HepG2 (cell line): Measurements from ENCODE around the gene ACOT6. TPM values are rescaled to one million over a fixed set of nuclear protein-coding genes. Genes with fewer than 3 reads are reported as not detected.

Source experiments
- CREB1 ChIP-seq, 2 experiments: fragments of 450-650 bp in 1 of 2; IDR thresholded peaks; 2 replicates each; pipeline ENCODE4 v1.6.1; 2016 to 2017; ENCODE audit warnings: control low read depth in 1 of 2, mild to moderate bottlenecking in 1 of 2, missing compliant biosample characterization in 1 of 2, missing genetic modification characterization in 1 of 2
- FOXO1 ChIP-seq: sonication (generic); formaldehyde crosslinking; IDR thresholded peaks from 2 replicates; pipeline ENCODE4 v1.4.0; 2020; ENCODE audit warnings: missing genetic modification reagents
- GATAD1 ChIP-seq: IDR thresholded peaks from 2 replicates; pipeline ENCODE4 v1.6.1; 2016; ENCODE audit warnings: missing genetic modification reagents, missing compliant biosample characterization
- GZF1 ChIP-seq: sonication (generic); formaldehyde crosslinking; IDR thresholded peaks from 2 replicates; pipeline ENCODE4 v1.5.1; 2020; ENCODE audit warnings: mild to moderate bottlenecking, missing genetic modification reagents
- HNF4G ChIP-seq, 2 experiments: sonication (generic) in 1 of 2; formaldehyde crosslinking in 1 of 2; IDR thresholded peaks; 2 replicates each; pipeline versions ENCODE4 v1.4.0 to v1.6.1; 2011 to 2020; ENCODE audit warnings: borderline replicate concordance in 2 of 2, low read depth in 2 of 2, mild to moderate bottlenecking in 2 of 2, low read length in 1 of 2, missing genetic modification reagents in 1 of 2, moderate library complexity in 1 of 2
- MYC ChIP-seq: sonication (generic); formaldehyde crosslinking; IDR thresholded peaks from 2 replicates; pipeline ENCODE4 v1.9.0; 2021; ENCODE audit warnings: missing genetic modification reagents, borderline replicate concordance
- NKX3-1 ChIP-seq: sonication (generic); formaldehyde crosslinking; IDR thresholded peaks from 2 replicates; pipeline ENCODE4 v1.5.0; 2020; ENCODE audit warnings: missing genetic modification reagents
- SIX1 ChIP-seq: sonication (generic); formaldehyde crosslinking; IDR thresholded peaks from 2 replicates; pipeline ENCODE4 v1.4.0; 2020; ENCODE audit warnings: missing genetic modification reagents, borderline replicate concordance
- SMAD1 ChIP-seq: sonication (generic); formaldehyde crosslinking; IDR thresholded peaks from 2 replicates; pipeline ENCODE4 v1.4.0; 2020; ENCODE audit warnings: missing genetic modification reagents, low read depth, mild to moderate bottlenecking, borderline replicate concordance
- SMAD9 ChIP-seq: sonication (generic); formaldehyde crosslinking; IDR thresholded peaks from 2 replicates; pipeline ENCODE4 v1.5.1; 2020; ENCODE audit warnings: mild to moderate bottlenecking, missing genetic modification reagents
- ZBTB7B ChIP-seq: sonication (generic); formaldehyde crosslinking; IDR thresholded peaks from 2 replicates; pipeline ENCODE4 v1.4.0; 2020; ENCODE audit warnings: missing genetic modification reagents
- ZC3H13 ChIP-seq: sonication (generic); formaldehyde crosslinking; IDR thresholded peaks from 2 replicates; pipeline ENCODE4 v1.8.1; 2023; ENCODE audit warnings: mild to moderate bottlenecking, missing genetic modification reagents, moderate library complexity
- ZFY ChIP-seq: sonication (generic); formaldehyde crosslinking; IDR thresholded peaks from 2 replicates; pipeline ENCODE4 v1.4.0; 2020; ENCODE audit warnings: missing genetic modification reagents
- ZNF260 ChIP-seq: sonication (generic); formaldehyde crosslinking; IDR thresholded peaks from 2 replicates; pipeline ENCODE4 v1.4.0; 2020; ENCODE audit warnings: missing genetic modification reagents, low read depth, mild to moderate bottlenecking, borderline replicate concordance
- ZNF296 ChIP-seq: sonication (generic); formaldehyde crosslinking; conservative IDR thresholded peaks from 2 replicates; pipeline ENCODE4 v1.5.0; 2020; ENCODE audit warnings: mild to moderate bottlenecking, missing genetic modification reagents
- polyA plus RNA-seq, 8 experiments: library from polyadenylated mRNA; depleted of rRNA in 3 of 8; stranded (reverse) in 7 of 8; unstranded in 1 of 8; fragments of >200 nt; fragmentation: Illumina TruSeq in 4 of 8; extraction: Trizol in 4 of 8; gene quantifications; 2 replicates each; pipeline versions ENCODE4 v1.2.1 to v1.2.3, GENCODE V29; 2011 to 2016; ENCODE audit warnings: low read depth in 4 of 8, missing spikeins in 1 of 8, mixed read lengths in 1 of 8; ENCODE audit not compliant: insufficient read depth in 1 of 8
- total RNA-seq, 5 experiments: library from RNA; depleted of rRNA; stranded (reverse); fragments of >200 nt; fragmentation: Illumina TruSeq; extraction: Trizol; gene quantifications; 2 replicates each; pipeline ENCODE4 v1.2.3, GENCODE V29; 2016; ENCODE audit warnings: low read depth in 1 of 5
- TF ChIP-seq, protein P1 (sequence below): sonication (generic); formaldehyde crosslinking; IDR thresholded peaks from 2 replicates; pipeline ENCODE4 v1.5.0; 2020; ENCODE audit warnings: mild to moderate bottlenecking, missing genetic modification reagents, borderline replicate concordance
- TF ChIP-seq, protein P2 (sequence below): sonication (generic); formaldehyde crosslinking; IDR thresholded peaks from 2 replicates; pipeline ENCODE4 v1.8.0; 2022; ENCODE audit warnings: low read depth, missing genetic modification reagents

The ACOT6 gene
- total and polyA plus RNA-seq, 2 of the 13 experiments (the other 11 are each of a cell fraction or from before 2014, with no cell fraction given), result 0.15 to 0.27 TPM

DNA sequence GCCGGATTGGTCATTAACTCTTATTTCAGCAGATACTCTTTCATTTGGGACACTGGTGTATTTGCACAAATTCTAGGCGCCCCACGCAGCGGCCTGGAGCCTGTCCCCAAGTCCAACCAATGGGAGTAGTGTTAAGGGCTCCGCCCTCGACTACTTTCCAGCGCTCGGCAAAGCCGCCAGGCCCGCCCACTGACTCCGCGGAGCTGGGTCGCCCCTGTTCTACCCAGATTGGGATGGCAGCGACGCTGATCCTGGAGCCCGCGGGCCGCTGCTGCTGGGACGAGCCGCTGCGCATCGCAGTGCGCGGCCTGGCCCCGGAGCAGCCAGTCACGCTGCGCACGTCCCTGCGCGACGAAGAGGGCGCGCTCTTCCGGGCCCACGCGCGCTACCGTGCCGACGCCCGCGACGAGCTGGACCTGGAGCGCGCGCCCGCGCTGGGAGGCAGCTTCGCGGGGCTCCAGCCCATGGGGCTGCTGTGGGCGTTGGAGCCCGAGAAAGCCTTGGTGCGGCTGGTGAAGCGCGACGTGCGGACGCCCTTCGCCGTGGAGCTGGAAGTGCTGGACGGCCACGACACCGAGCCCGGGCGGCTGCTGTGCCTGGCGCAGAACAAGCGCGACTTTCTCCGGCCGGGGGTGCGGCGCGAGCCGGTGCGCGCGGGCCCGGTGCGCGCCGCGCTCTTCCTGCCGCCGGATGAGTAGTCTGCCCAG is at the start of gene ACOT6 (continued):
- TF ChIP-seq, protein P1, sequence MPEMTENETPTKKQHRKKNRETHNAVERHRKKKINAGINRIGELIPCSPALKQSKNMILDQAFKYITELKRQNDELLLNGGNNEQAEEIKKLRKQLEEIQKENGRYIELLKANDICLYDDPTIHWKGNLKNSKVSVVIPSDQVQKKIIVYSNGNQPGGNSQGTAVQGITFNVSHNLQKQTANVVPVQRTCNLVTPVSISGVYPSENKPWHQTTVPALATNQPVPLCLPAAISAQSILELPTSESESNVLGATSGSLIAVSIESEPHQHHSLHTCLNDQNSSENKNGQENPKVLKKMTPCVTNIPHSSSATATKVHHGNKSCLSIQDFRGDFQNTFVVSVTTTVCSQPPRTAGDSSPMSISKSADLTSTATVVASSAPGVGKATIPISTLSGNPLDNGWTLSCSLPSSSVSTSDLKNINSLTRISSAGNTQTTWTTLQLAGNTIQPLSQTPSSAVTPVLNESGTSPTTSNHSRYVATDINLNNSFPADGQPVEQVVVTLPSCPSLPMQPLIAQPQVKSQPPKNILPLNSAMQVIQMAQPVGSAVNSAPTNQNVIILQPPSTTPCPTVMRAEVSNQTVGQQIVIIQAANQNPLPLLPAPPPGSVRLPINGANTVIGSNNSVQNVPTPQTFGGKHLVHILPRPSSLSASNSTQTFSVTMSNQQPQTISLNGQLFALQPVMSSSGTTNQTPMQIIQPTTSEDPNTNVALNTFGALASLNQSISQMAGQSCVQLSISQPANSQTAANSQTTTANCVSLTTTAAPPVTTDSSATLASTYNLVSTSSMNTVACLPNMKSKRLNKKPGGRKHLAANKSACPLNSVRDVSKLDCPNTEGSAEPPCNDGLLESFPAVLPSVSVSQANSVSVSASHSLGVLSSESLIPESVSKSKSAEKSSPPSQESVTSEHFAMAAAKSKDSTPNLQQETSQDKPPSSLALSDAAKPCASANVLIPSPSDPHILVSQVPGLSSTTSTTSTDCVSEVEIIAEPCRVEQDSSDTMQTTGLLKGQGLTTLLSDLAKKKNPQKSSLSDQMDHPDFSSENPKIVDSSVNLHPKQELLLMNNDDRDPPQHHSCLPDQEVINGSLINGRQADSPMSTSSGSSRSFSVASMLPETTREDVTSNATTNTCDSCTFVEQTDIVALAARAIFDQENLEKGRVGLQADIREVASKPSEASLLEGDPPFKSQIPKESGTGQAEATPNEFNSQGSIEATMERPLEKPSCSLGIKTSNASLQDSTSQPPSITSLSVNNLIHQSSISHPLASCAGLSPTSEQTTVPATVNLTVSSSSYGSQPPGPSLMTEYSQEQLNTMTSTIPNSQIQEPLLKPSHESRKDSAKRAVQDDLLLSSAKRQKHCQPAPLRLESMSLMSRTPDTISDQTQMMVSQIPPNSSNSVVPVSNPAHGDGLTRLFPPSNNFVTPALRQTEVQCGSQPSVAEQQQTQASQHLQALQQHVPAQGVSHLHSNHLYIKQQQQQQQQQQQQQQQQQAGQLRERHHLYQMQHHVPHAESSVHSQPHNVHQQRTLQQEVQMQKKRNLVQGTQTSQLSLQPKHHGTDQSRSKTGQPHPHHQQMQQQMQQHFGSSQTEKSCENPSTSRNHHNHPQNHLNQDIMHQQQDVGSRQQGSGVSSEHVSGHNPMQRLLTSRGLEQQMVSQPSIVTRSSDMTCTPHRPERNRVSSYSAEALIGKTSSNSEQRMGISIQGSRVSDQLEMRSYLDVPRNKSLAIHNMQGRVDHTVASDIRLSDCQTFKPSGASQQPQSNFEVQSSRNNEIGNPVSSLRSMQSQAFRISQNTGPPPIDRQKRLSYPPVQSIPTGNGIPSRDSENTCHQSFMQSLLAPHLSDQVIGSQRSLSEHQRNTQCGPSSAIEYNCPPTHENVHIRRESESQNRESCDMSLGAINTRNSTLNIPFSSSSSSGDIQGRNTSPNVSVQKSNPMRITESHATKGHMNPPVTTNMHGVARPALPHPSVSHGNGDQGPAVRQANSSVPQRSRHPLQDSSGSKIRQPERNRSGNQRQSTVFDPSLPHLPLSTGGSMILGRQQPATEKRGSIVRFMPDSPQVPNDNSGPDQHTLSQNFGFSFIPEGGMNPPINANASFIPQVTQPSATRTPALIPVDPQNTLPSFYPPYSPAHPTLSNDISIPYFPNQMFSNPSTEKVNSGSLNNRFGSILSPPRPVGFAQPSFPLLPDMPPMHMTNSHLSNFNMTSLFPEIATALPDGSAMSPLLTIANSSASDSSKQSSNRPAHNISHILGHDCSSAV, result no peak
- TF ChIP-seq ZC3H13 (CRISPR knock-in tag), result peak; percentile 72; the same call in 1 of the 2 replicates
- TF ChIP-seq ZFY (CRISPR knock-in tag), result peak; percentile 90; the same call in 1 of the 2 replicates
- peak; percentile 52; the same call in 1 of the 2 replicates for TF ChIP-seq MYC (CRISPR knock-in tag)
- no peak for TF ChIP-seq SMAD9
- peak; percentile 32; the same call in 1 of the 2 replicates for TF ChIP-seq GATAD1 (CRISPR knock-in tag)
- no peak for TF ChIP-seq ZNF260 (CRISPR knock-in tag)
- TF ChIP-seq, protein P2, sequence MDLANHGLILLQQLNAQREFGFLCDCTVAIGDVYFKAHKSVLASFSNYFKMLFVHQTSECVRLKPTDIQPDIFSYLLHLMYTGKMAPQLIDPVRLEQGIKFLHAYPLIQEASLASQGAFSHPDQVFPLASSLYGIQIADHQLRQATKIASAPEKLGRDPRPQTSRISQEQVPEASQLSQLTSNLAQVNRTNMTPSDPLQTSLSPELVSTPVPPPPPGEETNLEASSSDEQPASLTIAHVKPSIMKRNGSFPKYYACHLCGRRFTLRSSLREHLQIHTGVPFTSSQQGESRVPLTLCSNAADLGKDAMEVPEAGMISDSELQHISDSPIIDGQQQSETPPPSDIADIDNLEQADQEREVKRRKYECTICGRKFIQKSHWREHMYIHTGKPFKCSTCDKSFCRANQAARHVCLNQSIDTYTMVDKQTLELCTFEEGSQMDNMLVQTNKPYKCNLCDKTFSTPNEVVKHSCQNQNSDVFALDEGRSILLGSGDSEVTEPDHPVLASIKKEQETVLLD (CRISPR knock-in tag), result no peak
- no peak for TF ChIP-seq NKX3-1 (CRISPR knock-in tag)
- TF ChIP-seq ZBTB7B (CRISPR knock-in tag), result no peak
- TF ChIP-seq SIX1, result no peak; the same call in 1 of the 2 replicates
- no peak for TF ChIP-seq CREB1 (IDR thresholded peaks at IDR 0.05)
- no peak for TF ChIP-seq CREB1 (CRISPR knock-in tag; IDR thresholded peaks at IDR 0.05)
- no peak for TF ChIP-seq SMAD1 (CRISPR knock-in tag)
- TF ChIP-seq GZF1 (CRISPR knock-in tag), result no peak
- TF ChIP-seq ZNF296 (CRISPR knock-in tag), result 0 out of 2 replicates have a peak, but pooled peaks have one; percentile 28
- no peak for TF ChIP-seq HNF4G (IDR thresholded peaks at IDR 0.05; ENCODE audit: borderline replicate concordance, low read depth, low read length)
- no peak for TF ChIP-seq HNF4G (CRISPR knock-in tag; IDR thresholded peaks at IDR 0.05; ENCODE audit: borderline replicate concordance, low read depth)
- no peak for TF ChIP-seq FOXO1
